ENCODE data around the gene RAB7B.
A peak's percentile ranks its signal among the peaks of the same experiment; 100 is the strongest.

RAB7B gene

GRCh38 chr1:206022766-206023165 lies 19.6 kb upstream of the RAB7B start:
- DNase-seq (ENCODE audit: low read depth in 2 of 2): no peak

- DNase-seq (ENCODE audit: low read depth in 2 of 2): no peak
These were observed 18.6 kb upstream of the RAB7B start for GRCh38 chr1:206021626-206022365.

GRCh38 chr1:206021008-206021625 lies 17.9 kb upstream of the RAB7B start:
- no peak for DNase-seq (ENCODE audit: low read depth in 2 of 2)

- no peak for DNase-seq (ENCODE audit: low read depth in 2 of 2)
These were observed 17.3 kb upstream of the RAB7B start for GRCh38 chr1:206020393-206021007.

- no peak for DNase-seq (ENCODE audit: low read depth in 2 of 2)
These were observed 11.9 kb upstream of the RAB7B start for GRCh38 chr1:206015071-206015470.

- DNase-seq (ENCODE audit: low read depth in 2 of 2): no peak
These were observed 11.4 kb upstream of the RAB7B start for GRCh38 chr1:206014601-206015000.

- DNase-seq (ENCODE audit: low read depth in 2 of 2): no peak
These were observed 10.0 kb upstream of the RAB7B start for GRCh38 chr1:206013026-206013795.

- peak in 1 of 2 experiments; percentile 26 for DNase-seq (ENCODE audit: low read depth in 2 of 2)
These were observed 9.1 kb upstream of the RAB7B start for GRCh38 chr1:206012086-206012859.

GRCh38 chr1:206011057-206011456 lies 7.9 kb upstream of the RAB7B start:
- no peak for DNase-seq (ENCODE audit: low read depth in 2 of 2)

- DNase-seq (ENCODE audit: low read depth in 2 of 2): no peak
These were observed 6.9 kb upstream of the RAB7B start for GRCh38 chr1:206010060-206010459.

- DNase-seq (ENCODE audit: low read depth in 2 of 2): no peak
These were observed 3.8 kb upstream of the RAB7B start for GRCh38 chr1:206006946-206007345.

- DNase-seq (ENCODE audit: low read depth in 2 of 2): no peak
These were observed 2.6 kb upstream of the RAB7B start for GRCh38 chr1:206005778-206006180.

GRCh38 chr1:206005234-206005633 lies 2.0 kb upstream of the RAB7B start:
- DNase-seq (ENCODE audit: low read depth in 2 of 2): no peak

- DNase-seq (ENCODE audit: low read depth in 2 of 2): no peak
These were observed 1.6 kb upstream of the RAB7B start for GRCh38 chr1:206004826-206005225.

- no peak for DNase-seq (ENCODE audit: low read depth in 2 of 2)
These were observed 932 bp upstream of the RAB7B start for GRCh38 chr1:206003854-206004800.

- DNase-seq (ENCODE audit: low read depth in 2 of 2): no peak
These were observed 1.0 kb downstream of the RAB7B start for GRCh38 chr1:206002160-206002559.

- DNase-seq (ENCODE audit: low read depth in 2 of 2): peak in 1 of 2 experiments; percentile 26
These were observed 1.7 kb downstream of the RAB7B start for GRCh38 chr1:206001476-206001888.

GRCh38 chr1:206000641-206001339 lies 2.4 kb downstream of the RAB7B start:
- peak in 1 of 2 experiments; percentile 31 for DNase-seq (ENCODE audit: low read depth in 2 of 2)

- DNase-seq (ENCODE audit: low read depth in 2 of 2): no peak
These were observed 4.5 kb downstream of the RAB7B start for GRCh38 chr1:205998457-205999241.
